22Rv1 (cell line): Measurements from ENCODE around the gene SDK1.

Experiments
- H3K27ac ChIP-seq: fragments of 450-650 bp; 2 replicates; pipeline ENCODE4 v1.5.1; 2017
- ZFX ChIP-seq: fragments of 450-650 bp; IDR thresholded peaks from 2 replicates; pipeline ENCODE4 v1.6.1; 2017; ENCODE audit warnings: antibody characterized with exemption, borderline replicate concordance
- TF ChIP-seq, protein P1 (sequence below): fragments of 450-650 bp; IDR thresholded peaks from 2 replicates; pipeline ENCODE4 v1.5.1; 2017; ENCODE audit warnings: mild to moderate bottlenecking

The SDK1 gene

GRCh38 chr7:4157651-4158050 is 856.6 kb downstream of the SDK1 start:
- TF ChIP-seq ZFX: no peak
- TF ChIP-seq, protein P1, sequence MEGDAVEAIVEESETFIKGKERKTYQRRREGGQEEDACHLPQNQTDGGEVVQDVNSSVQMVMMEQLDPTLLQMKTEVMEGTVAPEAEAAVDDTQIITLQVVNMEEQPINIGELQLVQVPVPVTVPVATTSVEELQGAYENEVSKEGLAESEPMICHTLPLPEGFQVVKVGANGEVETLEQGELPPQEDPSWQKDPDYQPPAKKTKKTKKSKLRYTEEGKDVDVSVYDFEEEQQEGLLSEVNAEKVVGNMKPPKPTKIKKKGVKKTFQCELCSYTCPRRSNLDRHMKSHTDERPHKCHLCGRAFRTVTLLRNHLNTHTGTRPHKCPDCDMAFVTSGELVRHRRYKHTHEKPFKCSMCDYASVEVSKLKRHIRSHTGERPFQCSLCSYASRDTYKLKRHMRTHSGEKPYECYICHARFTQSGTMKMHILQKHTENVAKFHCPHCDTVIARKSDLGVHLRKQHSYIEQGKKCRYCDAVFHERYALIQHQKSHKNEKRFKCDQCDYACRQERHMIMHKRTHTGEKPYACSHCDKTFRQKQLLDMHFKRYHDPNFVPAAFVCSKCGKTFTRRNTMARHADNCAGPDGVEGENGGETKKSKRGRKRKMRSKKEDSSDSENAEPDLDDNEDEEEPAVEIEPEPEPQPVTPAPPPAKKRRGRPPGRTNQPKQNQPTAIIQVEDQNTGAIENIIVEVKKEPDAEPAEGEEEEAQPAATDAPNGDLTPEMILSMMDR: no peak
- no peak overlapping the region for H3K27ac ChIP-seq

DNA sequence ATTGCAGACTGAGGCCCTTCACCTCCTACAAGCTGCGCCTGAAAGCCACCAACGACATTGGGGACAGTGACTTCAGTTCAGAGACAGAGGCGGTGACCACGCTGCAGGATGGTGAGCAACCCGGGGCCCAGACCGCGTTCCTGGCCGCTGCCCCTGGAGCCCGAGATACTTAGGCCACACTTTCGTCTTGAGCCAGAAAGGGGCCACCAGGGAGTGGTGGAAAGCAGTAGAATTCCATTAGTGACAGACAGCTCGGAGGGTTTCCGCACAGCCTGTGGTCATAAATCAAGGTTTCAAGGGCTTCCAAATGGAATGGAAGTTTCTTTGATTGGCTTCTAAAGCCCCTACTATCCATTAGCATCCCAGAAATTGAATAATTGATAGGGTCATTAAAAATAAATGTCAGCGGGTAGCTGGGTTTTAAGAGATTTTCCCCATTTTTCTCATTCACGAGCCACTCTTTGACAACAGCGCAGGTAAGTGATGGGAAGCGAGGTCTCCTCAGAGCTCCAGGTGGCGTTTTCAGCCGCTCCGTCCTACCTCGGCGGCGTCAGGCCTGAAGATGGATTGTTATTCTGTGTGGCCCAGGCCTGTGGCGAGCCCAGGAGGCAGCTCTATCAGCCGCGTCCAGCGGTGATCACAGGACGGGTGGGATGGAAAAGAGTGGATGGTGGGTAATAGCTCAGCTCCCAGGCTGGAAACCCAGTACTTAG is 857.5 kb downstream of the SDK1 start:
- TF ChIP-seq ZFX: no peak
- TF ChIP-seq, protein P1: no peak
- H3K27ac ChIP-seq: no peak overlapping the region

DNA sequence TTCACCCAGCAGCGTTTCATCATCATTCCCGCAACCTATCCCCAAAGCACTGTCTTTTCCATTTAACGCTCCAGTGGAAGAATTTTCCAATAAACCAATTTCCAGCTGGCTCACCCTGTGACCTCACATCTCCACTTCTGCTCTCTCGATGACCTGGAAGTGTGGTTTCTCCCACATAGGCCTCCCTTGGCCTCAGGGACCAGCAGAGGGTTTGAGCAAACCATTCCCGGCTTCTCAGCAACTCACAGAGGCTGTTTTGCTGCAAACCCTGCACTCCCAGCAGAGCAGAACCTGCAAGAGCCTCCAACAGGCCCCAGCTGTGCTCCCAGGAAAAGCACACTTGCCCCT is 858.1 kb downstream of the SDK1 start:
- TF ChIP-seq, protein P1: no peak
- TF ChIP-seq ZFX: no peak
- no peak overlapping the region for H3K27ac ChIP-seq

- H3K27ac ChIP-seq: no peak overlapping the region
- TF ChIP-seq, protein P1: no peak
- TF ChIP-seq ZFX: no peak
Measured at GRCh38 chr7:4159761-4160554, 858.9 kb downstream of the SDK1 start.

DNA sequence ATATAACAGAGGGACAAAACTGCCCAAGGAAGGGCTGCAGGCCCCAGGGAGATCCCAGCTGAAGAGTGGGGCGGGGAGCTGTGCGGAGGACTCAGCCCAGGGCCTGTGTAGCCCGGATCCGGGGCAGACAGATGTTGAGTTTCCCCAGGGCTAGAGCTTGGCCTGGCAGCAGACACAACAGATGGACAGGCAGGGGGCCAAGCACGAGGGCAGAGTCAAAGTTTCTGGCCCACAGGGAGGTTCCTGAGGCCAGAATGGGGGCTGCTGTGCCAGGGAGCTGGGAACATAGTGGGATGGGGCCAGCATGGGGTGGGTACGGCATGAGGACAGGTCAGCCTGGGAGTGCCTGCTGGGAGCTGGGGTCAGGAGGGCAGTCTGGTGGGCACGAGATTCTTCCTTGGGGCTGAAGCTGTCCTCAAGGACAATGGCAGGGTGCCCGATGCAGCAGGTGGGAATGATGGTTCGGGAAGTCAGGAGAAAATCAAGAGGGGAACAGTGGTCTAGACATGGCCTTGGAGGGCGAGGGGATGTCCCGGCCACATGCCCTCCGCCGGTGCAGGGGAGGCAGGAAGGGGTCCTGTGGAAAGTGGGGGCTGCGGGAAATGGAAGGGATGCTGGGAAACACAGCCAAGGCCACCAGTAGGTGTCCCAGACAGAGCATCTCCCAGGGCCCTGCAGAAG is 862.0 kb downstream of the SDK1 start:
- H3K27ac ChIP-seq: no peak overlapping the region
- TF ChIP-seq ZFX: no peak
- TF ChIP-seq, protein P1: no peak

DNA sequence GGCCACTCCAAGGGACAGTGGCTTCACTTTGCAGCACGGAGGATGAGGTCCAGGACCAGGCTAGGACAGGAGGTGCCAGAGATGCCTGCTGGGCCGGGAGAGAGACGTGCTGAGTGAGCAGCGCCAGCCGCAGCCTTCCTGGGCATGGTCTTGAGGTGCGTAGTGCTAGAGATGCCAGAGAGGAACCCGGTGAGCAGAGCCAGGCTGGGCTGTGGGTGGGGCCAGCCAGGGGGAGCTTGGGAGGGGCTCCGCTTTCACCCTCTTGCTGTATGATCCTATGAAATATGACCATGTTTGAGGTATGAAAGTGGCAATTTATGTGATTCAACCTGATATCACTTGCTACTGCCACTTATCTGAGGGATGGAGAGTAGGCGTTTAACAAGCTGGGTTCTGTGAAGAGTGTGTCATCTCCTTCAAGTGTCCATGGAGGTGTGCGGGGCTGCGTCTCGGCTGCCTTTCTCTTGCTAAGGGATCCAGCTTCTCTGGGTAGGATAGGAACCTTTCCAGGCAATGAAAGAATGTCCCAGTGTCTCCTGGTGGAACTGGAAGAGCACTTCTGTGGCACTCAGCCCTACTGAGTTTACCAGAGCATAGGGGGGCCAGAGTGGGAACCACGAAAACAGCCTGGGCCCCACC is 862.6 kb downstream of the SDK1 start:
- no peak overlapping the region for H3K27ac ChIP-seq
- TF ChIP-seq, protein P1: no peak
- TF ChIP-seq ZFX: no peak
